GM12878 (cell line): ENCODE measurements around the gene AGAP1.

Experiments
- ATF7 ChIP-seq: fragments of 450-650 bp; IDR thresholded peaks from 2 replicates; pipeline ENCODE4 v1.6.1; 2016; ENCODE audit warnings: low read depth, mild to moderate bottlenecking
- CTCF ChIP-seq, 3 experiments: IDR thresholded peaks in 2 of 3; conservative IDR thresholded peaks in 1 of 3; 2 replicates each; pipeline ENCODE4 v1.5.1; 2011; ENCODE audit warnings: low read depth in 3 of 3, low read length in 3 of 3, mild to moderate bottlenecking in 3 of 3, control low read depth in 2 of 3, moderate library complexity in 2 of 3, inconsistent platforms in 1 of 3, mixed read lengths in 1 of 3; ENCODE audit not compliant: control insufficient read depth in 2 of 3, insufficient read depth in 1 of 3; ENCODE audit errors: extremely low read depth in 1 of 3
- EZH2 ChIP-seq: IDR thresholded peaks from 2 replicates; pipeline ENCODE4 v1.6.1; 2012; ENCODE audit warnings: low read depth, mild to moderate bottlenecking, control low read depth, inconsistent platforms, low read length, borderline replicate concordance; ENCODE audit not compliant: control insufficient read depth
- FOXK2 ChIP-seq: fragments of 450-650 bp; IDR thresholded peaks from 2 replicates; pipeline ENCODE4 v1.6.1; 2017; ENCODE audit warnings: mild to moderate bottlenecking, moderate library complexity
- HDAC2 ChIP-seq: fragments of 200-600 bp; sonication (generic); IDR thresholded peaks from 2 replicates; pipeline ENCODE4 v1.6.1; 2017
- JUND ChIP-seq: IDR thresholded peaks from 2 replicates; pipeline ENCODE4 v1.6.1; 2012; ENCODE audit warnings: low read depth, mild to moderate bottlenecking, low read length, improper control_type of control experiment, moderate library complexity
- PBX3 ChIP-seq: IDR thresholded peaks from 2 replicates; pipeline ENCODE4 v1.6.1; 2011; ENCODE audit warnings: mild to moderate bottlenecking, low read depth, low read length, moderate library complexity; ENCODE audit not compliant: insufficient replicate concordance
- SREBF2 ChIP-seq: IDR thresholded peaks from 2 replicates; pipeline ENCODE4 v1.6.1; 2012; ENCODE audit warnings: mild to moderate bottlenecking, low read length
- USF2 ChIP-seq: IDR thresholded peaks from 2 replicates; pipeline ENCODE4 v1.6.1; 2011; ENCODE audit warnings: low read depth, low read length, improper control_type of control experiment, borderline replicate concordance
- ZNF217 ChIP-seq: fragments of 450-650 bp; IDR thresholded peaks from 2 replicates; pipeline ENCODE4 v1.6.1; 2017; ENCODE audit warnings: antibody characterized with exemption, mild to moderate bottlenecking
- ZNF274 ChIP-seq: IDR thresholded peaks from one replicate; pipeline ENCODE4 v1.8.0; 2011; ENCODE audit not compliant: insufficient read length, insufficient read depth

- TF ChIP-seq SREBF2: no peak
- no peak for TF ChIP-seq ZNF274
- no peak for TF ChIP-seq USF2
- no peak for TF ChIP-seq HDAC2
- no peak for TF ChIP-seq JUND
- TF ChIP-seq EZH2: no peak
- TF ChIP-seq CTCF (IDR thresholded peaks at IDR 0.05 in 2 of 3, conservative IDR thresholded peaks at IDR 0.05 in 1 of 3; ENCODE audit: control insufficient read depth in 2 of 3, extremely low read depth in 1 of 3, insufficient read depth in 1 of 3, low read depth in 3 of 3, low read length in 3 of 3): no peak
- no peak for TF ChIP-seq ATF7
- TF ChIP-seq PBX3: no peak
- TF ChIP-seq ZNF217: no peak
- no peak for TF ChIP-seq FOXK2
These were observed 172.5 kb downstream of the AGAP1 start for GRCh38 chr2:235666213-235666781.
